ENCODE results near the gene NTSR1.

NTSR1 gene

GRCh38 chr20:62760471-62760855, 51.8 kb downstream of the NTSR1 start:
- H3K27ac ChIP-seq (ENCODE audit: low read length), result no peak overlapping the region
- H4K20me1 ChIP-seq (ENCODE audit: insufficient read depth, low read length), result no peaks in the 10 kb centered on the region
- H3K4me1 ChIP-seq (ENCODE audit: low read length), result no peaks in the 10 kb centered on the region
- H3K4me2 ChIP-seq (ENCODE audit: low read length), result no peak overlapping the region
- H3K9me3 ChIP-seq (ENCODE audit: insufficient read depth, low read length), result no peaks in the 10 kb centered on the region
- H3K9ac ChIP-seq (ENCODE audit: low read length), result no peak overlapping the region
- H2AFZ ChIP-seq (ENCODE audit: low read depth, low read length), result no peak overlapping the region
- H3K4me3 ChIP-seq (ENCODE audit: low read length), result no peak overlapping the region
- H3K79me2 ChIP-seq (ENCODE audit: low read length), result no peaks in the 10 kb centered on the region
- no peaks in the 10 kb centered on the region for H3K36me3 ChIP-seq (replicated peaks; ENCODE audit: low read depth, low read length)
- TF ChIP-seq, protein P1, sequence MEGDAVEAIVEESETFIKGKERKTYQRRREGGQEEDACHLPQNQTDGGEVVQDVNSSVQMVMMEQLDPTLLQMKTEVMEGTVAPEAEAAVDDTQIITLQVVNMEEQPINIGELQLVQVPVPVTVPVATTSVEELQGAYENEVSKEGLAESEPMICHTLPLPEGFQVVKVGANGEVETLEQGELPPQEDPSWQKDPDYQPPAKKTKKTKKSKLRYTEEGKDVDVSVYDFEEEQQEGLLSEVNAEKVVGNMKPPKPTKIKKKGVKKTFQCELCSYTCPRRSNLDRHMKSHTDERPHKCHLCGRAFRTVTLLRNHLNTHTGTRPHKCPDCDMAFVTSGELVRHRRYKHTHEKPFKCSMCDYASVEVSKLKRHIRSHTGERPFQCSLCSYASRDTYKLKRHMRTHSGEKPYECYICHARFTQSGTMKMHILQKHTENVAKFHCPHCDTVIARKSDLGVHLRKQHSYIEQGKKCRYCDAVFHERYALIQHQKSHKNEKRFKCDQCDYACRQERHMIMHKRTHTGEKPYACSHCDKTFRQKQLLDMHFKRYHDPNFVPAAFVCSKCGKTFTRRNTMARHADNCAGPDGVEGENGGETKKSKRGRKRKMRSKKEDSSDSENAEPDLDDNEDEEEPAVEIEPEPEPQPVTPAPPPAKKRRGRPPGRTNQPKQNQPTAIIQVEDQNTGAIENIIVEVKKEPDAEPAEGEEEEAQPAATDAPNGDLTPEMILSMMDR (IDR thresholded peaks at IDR 0.05; ENCODE audit: low read depth, low read length), result no peak
- no peak for TF ChIP-seq EZH2phosphoT487 (IDR thresholded peaks at IDR 0.05; ENCODE audit: low read depth)
- H3K27me3 ChIP-seq (ENCODE audit: low read depth, low read length), result peaks cover 18% of the 10 kb centered on the region

GRCh38 chr20:62760856-62761758, 52.5 kb downstream of the NTSR1 start:
- H4K20me1 ChIP-seq (ENCODE audit: insufficient read depth, low read length), result no peaks in the 10 kb centered on the region
- H3K4me2 ChIP-seq (ENCODE audit: low read length), result no peak overlapping the region
- H3K4me3 ChIP-seq (ENCODE audit: low read length), result no peak overlapping the region
- H3K9ac ChIP-seq (ENCODE audit: low read length), result no peak overlapping the region
- no peaks in the 10 kb centered on the region for H3K4me1 ChIP-seq (ENCODE audit: low read length)
- TF ChIP-seq, protein P1 (IDR thresholded peaks at IDR 0.05; ENCODE audit: low read depth, low read length), result no peak
- TF ChIP-seq EZH2phosphoT487 (IDR thresholded peaks at IDR 0.05; ENCODE audit: low read depth), result no peak
- peaks cover 16% of the 10 kb centered on the region for H3K27me3 ChIP-seq (ENCODE audit: low read depth, low read length)
- H2AFZ ChIP-seq (ENCODE audit: low read depth, low read length), result no peak overlapping the region
- no peaks in the 10 kb centered on the region for H3K79me2 ChIP-seq (ENCODE audit: low read length)
- no peaks in the 10 kb centered on the region for H3K9me3 ChIP-seq (ENCODE audit: insufficient read depth, low read length)
- no peak overlapping the region for H3K27ac ChIP-seq (ENCODE audit: low read length)
- no peaks in the 10 kb centered on the region for H3K36me3 ChIP-seq (replicated peaks; ENCODE audit: low read depth, low read length)

GRCh38 chr20:62761759-62762131, 53.1 kb downstream of the NTSR1 start:
- no peak overlapping the region for H2AFZ ChIP-seq (ENCODE audit: low read depth, low read length)
- H3K4me3 ChIP-seq (ENCODE audit: low read length), result no peak overlapping the region
- peaks cover 13% of the 10 kb centered on the region for H3K27me3 ChIP-seq (ENCODE audit: low read depth, low read length)
- no peaks in the 10 kb centered on the region for H3K36me3 ChIP-seq (replicated peaks; ENCODE audit: low read depth, low read length)
- H3K4me1 ChIP-seq (ENCODE audit: low read length), result no peaks in the 10 kb centered on the region
- H3K79me2 ChIP-seq (ENCODE audit: low read length), result no peaks in the 10 kb centered on the region
- no peak for TF ChIP-seq EZH2phosphoT487 (IDR thresholded peaks at IDR 0.05; ENCODE audit: low read depth)
- TF ChIP-seq, protein P1 (IDR thresholded peaks at IDR 0.05; ENCODE audit: low read depth, low read length), result no peak
- H4K20me1 ChIP-seq (ENCODE audit: insufficient read depth, low read length), result no peaks in the 10 kb centered on the region
- no peaks in the 10 kb centered on the region for H3K9me3 ChIP-seq (ENCODE audit: insufficient read depth, low read length)
- no peak overlapping the region for H3K27ac ChIP-seq (ENCODE audit: low read length)
- H3K4me2 ChIP-seq (ENCODE audit: low read length), result no peak overlapping the region
- H3K9ac ChIP-seq (ENCODE audit: low read length), result no peak overlapping the region

- Histone ChIP-seq H3K4me3 (ENCODE audit: low read length) (no peak overlapping the region), H4K20me1 (ENCODE audit: insufficient read depth, low read length) (no peaks in the 10 kb centered on the region), H3K9ac (ENCODE audit: low read length) (no peak overlapping the region), H3K79me2 (ENCODE audit: low read length) (no peaks in the 10 kb centered on the region), H3K4me2 (ENCODE audit: low read length) (no peak overlapping the region), H3K9me3 (ENCODE audit: insufficient read depth, low read length) (no peaks in the 10 kb centered on the region), H2AFZ (ENCODE audit: low read depth, low read length) (no peak overlapping the region), H3K27ac (ENCODE audit: low read length) (no peak overlapping the region), H3K4me1 (ENCODE audit: low read length) (no peaks in the 10 kb centered on the region), H3K27me3 (ENCODE audit: low read depth, low read length) (peaks cover 7% of the 10 kb centered on the region; the same call in 1 of the 2 replicates), H3K36me3 (replicated peaks; ENCODE audit: low read depth, low read length) (no peaks in the 10 kb centered on the region)
- TF ChIP-seq, protein P1 (IDR thresholded peaks at IDR 0.05; ENCODE audit: low read depth, low read length), result no peak
- no peak for TF ChIP-seq EZH2phosphoT487 (IDR thresholded peaks at IDR 0.05; ENCODE audit: low read depth)
These were observed 53.7 kb downstream of the NTSR1 start for GRCh38 chr20:62762376-62762775.

All from OCI-LY3 (cell line).